Fibroblast of pulmonary artery (primary cell): ENCODE results near the gene CHID1.
A peak's percentile ranks its signal among the peaks of the same experiment; 100 is the strongest.

Source experiments
- DNase-seq: peaks from one replicate; pipeline ENCODE4 v3.0.0-alpha.2; 2010; ENCODE audit warnings: low read depth
- H3K4me3 ChIP-seq: replicated peaks from 2 replicates; pipeline ENCODE4 v1.5.1; 2011; ENCODE audit warnings: low read depth, mild to moderate bottlenecking, control low read depth, low read length, moderate library complexity
- TF ChIP-seq, protein P1 (sequence below): IDR thresholded peaks from 2 replicates; pipeline ENCODE4 v1.5.1; 2011; ENCODE audit warnings: mild to moderate bottlenecking, control low read depth, low read length, inconsistent platforms; ENCODE audit errors: missing control alignments

CHID1 gene

GRCh38 chr11:871472-871871 lies 39.1 kb downstream of the CHID1 start:
- no peak overlapping the region for H3K4me3 ChIP-seq
- DNase-seq, result no peak
- TF ChIP-seq, protein P1, sequence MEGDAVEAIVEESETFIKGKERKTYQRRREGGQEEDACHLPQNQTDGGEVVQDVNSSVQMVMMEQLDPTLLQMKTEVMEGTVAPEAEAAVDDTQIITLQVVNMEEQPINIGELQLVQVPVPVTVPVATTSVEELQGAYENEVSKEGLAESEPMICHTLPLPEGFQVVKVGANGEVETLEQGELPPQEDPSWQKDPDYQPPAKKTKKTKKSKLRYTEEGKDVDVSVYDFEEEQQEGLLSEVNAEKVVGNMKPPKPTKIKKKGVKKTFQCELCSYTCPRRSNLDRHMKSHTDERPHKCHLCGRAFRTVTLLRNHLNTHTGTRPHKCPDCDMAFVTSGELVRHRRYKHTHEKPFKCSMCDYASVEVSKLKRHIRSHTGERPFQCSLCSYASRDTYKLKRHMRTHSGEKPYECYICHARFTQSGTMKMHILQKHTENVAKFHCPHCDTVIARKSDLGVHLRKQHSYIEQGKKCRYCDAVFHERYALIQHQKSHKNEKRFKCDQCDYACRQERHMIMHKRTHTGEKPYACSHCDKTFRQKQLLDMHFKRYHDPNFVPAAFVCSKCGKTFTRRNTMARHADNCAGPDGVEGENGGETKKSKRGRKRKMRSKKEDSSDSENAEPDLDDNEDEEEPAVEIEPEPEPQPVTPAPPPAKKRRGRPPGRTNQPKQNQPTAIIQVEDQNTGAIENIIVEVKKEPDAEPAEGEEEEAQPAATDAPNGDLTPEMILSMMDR, result no peak

- no peak overlapping the region for H3K4me3 ChIP-seq
- TF ChIP-seq, protein P1, result no peak
- DNase-seq, result no peak
Measured at GRCh38 chr11:870418-870817, 40.2 kb downstream of the CHID1 start.

GRCh38 chr11:870127-870413 lies 40.5 kb downstream of the CHID1 start:
- TF ChIP-seq, protein P1, result peak; percentile 12
- DNase-seq, result no peak

DNA sequence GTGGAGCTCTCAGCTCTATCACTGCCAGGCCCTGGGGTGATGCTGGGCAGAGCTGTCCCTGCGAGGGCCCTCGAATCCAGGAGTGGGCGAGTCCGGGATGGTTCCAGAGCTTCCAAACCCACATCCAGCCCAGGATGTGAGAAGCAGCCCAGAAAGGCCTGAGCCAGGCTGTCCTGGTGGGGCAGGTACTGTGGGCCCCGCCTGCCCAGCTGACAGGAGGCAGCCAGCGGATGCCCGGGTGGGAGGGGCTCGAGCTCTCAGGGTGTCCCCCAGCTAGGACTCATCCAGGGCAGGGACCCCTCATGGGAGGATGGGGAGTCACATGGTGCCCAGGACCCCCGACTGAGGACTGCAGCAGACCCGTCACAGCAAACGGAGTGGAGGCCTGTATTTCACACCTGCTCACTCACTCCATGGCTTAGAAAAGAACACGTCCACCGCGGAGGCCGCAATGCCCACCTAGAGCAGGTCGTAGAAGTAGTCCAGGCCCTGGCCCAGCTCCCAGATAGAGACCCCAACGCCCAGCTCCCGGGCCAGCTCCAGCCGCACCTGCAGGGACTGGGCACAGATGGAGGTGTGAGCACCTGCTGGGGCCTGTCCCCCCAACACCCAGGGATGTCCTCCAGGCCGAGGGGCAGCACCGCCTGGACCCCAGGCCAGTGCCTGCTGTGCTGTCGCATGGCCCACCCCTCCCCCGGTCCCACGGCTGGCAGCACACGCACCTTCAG lies 41.0 kb downstream of the CHID1 start:
- H3K4me3 ChIP-seq, result no peak overlapping the region
- TF ChIP-seq, protein P1, result no peak
- DNase-seq, result no peak

More at GRCh38 chr11:870127-870413, 40.5 kb downstream of the CHID1 start:
- H3K4me3 ChIP-seq, result no peak overlapping the region

- no peak for DNase-seq
- no peak overlapping the region for H3K4me3 ChIP-seq
- TF ChIP-seq, protein P1, result no peak
Measured at GRCh38 chr11:868802-869201, 41.8 kb downstream of the CHID1 start.

- TF ChIP-seq, protein P1, result no peak
- H3K4me3 ChIP-seq, result no peak overlapping the region
- DNase-seq, result no peak
Measured at GRCh38 chr11:868394-868793, 42.2 kb downstream of the CHID1 start.

DNA sequence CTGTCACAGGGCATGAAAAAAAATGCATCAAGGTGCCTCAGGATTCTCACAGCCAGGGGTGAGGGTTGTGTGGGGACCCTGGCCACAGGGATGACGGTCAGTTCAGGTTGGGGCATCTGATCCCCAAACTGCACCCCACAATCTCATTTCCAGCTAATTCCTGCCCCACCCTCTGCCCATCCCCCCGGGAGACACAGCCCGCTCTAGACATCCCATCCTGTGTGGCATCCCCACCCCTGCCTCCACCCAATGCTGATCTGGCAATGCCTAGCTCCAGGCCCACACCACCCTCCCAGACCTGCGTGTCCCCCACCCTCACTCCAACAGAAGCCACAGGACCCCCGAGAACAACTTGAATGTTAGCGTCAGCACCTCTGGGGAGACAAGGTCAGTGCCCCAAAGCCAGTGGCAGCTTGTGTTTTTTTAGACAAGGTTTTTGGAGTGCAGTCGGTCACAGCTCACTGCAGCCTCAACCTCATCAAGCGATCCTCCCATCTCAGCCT lies 42.7 kb downstream of the CHID1 start:
- TF ChIP-seq, protein P1, result no peak
- DNase-seq, result no peak
- H3K4me3 ChIP-seq, result no peak overlapping the region
